ENCODE results near the gene RAB40C.

RAB40C gene

GRCh38 chr16:559411-560203, 30.3 kb upstream of the RAB40C start:
- no peak for DNase-seq

DNA sequence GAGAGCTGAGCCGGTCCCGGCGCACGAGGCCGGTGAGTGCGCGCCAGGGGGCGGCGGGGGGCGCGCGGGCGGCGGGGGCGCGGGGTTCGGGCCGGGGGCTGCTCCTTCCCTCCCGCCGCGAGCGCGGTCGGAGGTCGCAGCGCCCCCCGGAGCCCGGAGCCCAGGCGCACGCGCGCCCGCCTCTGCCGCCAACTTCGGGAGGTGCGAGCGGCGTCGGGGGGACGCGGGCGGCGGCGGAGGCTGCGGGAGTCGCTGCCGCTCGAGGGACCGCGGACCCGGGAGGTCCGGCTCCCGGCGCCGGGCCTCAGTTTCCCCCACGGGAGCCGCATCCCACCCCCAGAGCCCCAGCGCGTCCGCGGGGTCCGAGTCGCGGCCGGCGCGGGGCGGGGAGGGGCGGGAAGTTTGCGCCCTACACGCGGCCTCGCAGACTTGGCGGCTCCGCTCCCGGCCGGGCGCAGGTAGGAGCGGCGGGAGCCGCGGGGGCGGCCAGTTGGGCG, 29.6 kb upstream of the RAB40C start, which contains the start of gene PRR35:
Gene PRR35, plus strand, starts transcription at position 191 of the 497 bp plus-strand sequence. CDS start 2,901 bp downstream, outside the sequence.
- DNase-seq, result no peak

DNA sequence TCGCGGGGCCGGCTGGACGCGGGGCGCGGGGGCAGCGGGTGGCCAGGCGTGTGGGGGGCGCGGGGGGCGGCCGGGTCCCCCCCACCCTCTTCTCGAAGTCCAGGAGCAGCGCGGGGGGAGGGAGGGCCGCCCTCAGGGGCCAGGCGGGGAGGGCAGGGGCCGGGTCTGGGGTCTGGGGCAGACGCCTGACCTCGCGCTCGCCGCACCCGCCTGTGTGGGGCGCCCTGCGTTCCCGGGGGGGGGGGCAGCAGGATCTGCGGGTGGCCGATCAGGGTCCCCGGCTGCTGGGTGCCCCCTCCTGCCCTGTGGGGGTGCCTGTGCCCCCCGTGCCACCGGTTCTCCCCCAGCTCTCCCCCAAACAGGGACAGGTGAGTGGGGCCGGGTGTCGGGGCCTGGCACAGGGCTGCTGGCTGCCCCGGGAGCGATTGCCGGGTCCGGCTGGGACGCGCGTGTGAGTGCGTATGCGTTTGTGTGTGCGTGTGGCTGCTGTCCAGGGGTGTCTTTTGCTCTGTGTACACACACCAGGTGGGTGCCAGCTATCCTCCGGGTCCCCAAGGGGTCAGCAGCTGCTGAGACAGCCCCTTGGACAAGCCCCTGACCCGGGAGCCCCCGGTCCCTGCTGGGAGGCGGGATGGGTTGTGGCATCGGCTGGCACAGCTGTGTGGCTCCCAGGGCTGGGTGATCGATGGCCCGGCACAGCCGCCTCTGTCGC, 29.0 kb upstream of the RAB40C start:
- no peak for DNase-seq

GRCh38 chr16:561413-561794, 28.5 kb upstream of the RAB40C start:
- no peak for DNase-seq

DNA sequence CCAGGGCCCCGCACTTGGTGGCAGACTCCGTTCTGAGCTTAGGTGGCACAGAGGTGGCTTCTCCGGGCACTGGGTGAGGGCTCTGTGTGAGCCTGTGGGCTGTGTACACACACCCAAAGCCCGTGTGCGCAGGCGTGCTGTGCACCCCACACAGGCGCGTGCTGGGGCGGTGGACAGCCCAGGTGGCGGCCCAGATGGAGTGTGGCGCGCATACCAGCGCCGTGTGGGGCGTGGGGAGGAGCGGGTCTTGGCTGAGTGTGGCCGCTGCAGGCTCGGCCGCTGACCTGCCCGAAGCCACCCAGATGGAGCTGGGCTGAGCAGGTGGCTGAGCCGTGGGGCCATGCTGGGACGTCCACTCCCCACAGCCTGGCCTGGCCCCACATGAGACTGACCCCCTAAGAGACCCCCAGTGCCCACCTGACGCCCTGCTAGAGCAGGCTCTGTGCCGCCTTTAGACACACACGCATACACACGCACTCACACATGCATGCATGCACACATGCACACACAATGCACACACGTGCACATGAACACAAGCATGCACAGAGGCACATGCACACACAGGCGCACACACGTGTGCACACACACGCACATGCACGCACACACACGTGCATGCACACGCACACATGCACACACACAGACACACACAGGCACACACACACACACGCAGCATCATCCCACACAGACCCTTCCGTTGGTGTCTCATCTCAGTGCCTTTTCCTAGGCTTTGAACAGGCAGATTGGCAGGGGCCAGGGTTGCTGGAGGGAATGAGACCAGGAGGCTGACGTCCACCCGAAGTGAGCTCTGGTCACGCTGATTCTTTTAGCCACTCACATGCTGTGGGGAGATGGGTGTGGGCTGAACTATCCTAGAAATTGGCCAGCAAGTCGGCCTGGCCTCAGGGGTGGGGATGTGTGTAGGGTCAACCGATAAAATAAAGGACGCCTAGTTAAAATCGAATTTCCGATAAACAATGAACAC, 27.6 kb upstream of the RAB40C start:
- DNase-seq, result no peak

GRCh38 chr16:563072-563644, 26.7 kb upstream of the RAB40C start:
- no peak for DNase-seq

DNA sequence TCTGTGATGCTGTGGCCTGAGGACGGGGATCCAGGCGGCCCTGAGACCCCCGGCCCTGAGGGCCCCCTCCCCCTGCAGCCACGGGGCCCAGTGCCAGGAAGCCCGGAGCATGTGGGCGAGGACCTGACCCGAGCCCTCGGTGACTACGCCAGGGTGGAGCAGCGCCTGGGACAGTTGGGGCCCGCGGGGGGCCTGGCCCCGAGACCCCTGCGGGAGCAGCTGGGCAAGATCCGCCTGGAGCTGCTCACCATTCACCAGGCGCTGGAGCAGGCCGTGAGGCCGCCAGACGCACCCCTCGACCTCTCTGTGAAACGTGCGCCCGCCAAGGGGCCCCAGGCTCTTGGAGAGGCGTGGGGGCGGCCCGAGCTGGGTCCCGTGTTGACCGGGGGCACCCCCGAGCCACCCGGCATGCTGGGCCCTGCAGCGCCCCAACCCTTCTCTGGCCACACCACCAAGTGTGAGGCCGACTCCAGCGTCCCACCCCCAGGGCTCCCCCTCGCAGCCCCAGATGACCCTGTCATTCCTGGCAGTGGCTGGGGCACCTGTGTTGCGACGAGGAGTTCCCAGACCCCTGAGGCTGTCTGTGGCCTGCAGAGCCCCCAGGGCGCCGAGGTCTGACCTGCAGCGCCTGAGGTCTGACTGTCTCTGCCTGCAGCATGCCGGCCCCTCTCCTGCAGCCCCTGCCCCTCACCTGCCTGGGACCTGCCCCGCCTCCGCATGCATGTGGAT, 25.0 kb upstream of the RAB40C start:
- no peak for DNase-seq

DNA sequence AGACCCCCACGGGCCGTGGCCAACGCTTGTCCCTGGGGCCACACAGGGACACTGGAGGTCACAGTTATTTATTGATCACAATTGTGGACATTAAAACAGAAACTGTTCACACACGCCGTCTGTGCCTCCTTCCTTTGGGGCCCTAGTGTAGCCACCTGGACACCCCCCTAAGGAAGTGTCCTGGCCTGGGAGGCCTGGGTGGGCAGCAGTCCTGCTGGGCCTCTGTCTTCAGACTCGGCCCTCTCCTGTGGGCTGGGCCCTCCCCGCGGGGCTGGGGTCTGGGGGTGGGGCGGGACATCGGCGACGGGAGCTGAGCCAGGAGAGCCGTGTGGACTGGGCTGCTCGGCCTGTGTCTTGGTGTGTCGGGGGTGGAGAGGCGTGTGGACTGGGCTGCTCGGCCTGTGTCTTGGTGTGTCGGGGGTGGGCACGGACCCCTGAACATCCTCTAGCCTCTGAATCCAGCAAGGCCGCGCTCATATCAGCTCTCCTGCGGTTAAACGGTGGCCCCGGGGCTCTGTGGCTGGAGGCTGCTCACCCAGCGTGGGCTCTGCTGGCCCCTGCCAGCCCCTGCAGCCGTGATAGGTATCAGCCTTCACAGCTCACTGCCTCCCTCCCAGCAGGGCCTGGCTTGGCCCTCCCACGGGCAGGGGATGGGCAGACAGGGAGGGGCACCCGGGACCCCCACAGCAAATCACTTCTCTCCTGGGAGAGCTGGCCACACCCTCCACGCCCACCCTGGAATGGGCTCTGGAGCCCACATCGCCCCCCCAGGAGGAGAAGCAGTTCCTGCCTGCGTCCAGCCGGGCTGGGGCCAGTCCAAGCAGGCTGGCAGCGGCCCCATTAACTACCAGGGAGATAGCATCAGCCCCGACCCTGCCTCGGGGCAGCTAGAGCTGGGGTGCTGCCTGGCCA, 24.2 kb upstream of the RAB40C start:
- DNase-seq, result no peak

- DNase-seq, result no peak
Observed at GRCh38 chr16:566475-567372, 23.1 kb upstream of the RAB40C start, which contains the start of gene NHLRC4. NHLRC4 (plus strand) TSS chr16:567005; CDS start chr16:568048, 1,043 bp downstream.

- DNase-seq, result no peak
Observed at GRCh38 chr16:567373-568256, 22.3 kb upstream of the RAB40C start.

- DNase-seq, result no peak
Observed at GRCh38 chr16:568401-569258, 21.2 kb upstream of the RAB40C start.

- no peak for DNase-seq
Observed at GRCh38 chr16:569445-570254, 20.2 kb upstream of the RAB40C start, which contains the start of gene PIGQ. PIGQ (plus strand) TSS chr16:569968; CDS start chr16:574075, 4,107 bp downstream.

- no peak for DNase-seq
Observed at GRCh38 chr16:572865-573650, 16.8 kb upstream of the RAB40C start.

GRCh38 chr16:574021-574760, 15.7 kb upstream of the RAB40C start:
- DNase-seq, result no peak
